Neuronal stem cell (in vitro differentiated cells): ENCODE measurements around the gene EPHA6.

ENCODE experiments used
- DNase-seq: peaks from one replicate; pipeline ENCODE4 v3.0.0-alpha.2; 2013; ENCODE audit warnings: low spot score
- H2AFZ ChIP-seq: one replicate; pipeline ENCODE4 v1.6.1; 2013; ENCODE audit warnings: mild to moderate bottlenecking, low read length, inconsistent platforms
- H2AK5ac ChIP-seq: 2 replicates; pipeline ENCODE4 v1.6.1; 2013; ENCODE audit warnings: low read depth, mild to moderate bottlenecking, inconsistent platforms, low read length, moderate library complexity, mixed read lengths
- H2BK120ac ChIP-seq: 2 replicates; pipeline ENCODE4 v1.6.1; 2013; ENCODE audit warnings: low read depth, mild to moderate bottlenecking, inconsistent platforms, low read length, moderate library complexity, mixed read lengths
- H2BK12ac ChIP-seq: one replicate; pipeline ENCODE4 v1.6.1; 2013; ENCODE audit warnings: low read length, inconsistent platforms
- H2BK15ac ChIP-seq: 2 replicates; pipeline ENCODE4 v1.6.1; 2013; ENCODE audit warnings: mild to moderate bottlenecking, low read length, inconsistent platforms, mixed read lengths
- H2BK5ac ChIP-seq: one replicate; pipeline ENCODE4 v1.6.1; 2013; ENCODE audit warnings: inconsistent platforms, mild to moderate bottlenecking, low read length, moderate library complexity
- H3K14ac ChIP-seq: one replicate; pipeline ENCODE4 v1.6.1; 2013; ENCODE audit warnings: low read length, inconsistent platforms
- H3K18ac ChIP-seq: 2 replicates; pipeline ENCODE4 v1.6.1; 2013; ENCODE audit warnings: low read length, inconsistent platforms
- H3K23ac ChIP-seq: 2 replicates; pipeline ENCODE4 v1.6.1; 2013; ENCODE audit warnings: low read depth, mild to moderate bottlenecking, mixed read lengths, low read length, inconsistent platforms; ENCODE audit not compliant: poor library complexity
- H3K27ac ChIP-seq: replicated peaks from 3 replicates; pipeline ENCODE4 v1.5.1; 2013; ENCODE audit warnings: low read length, inconsistent platforms
- H3K27me3 ChIP-seq, 3 experiments: 2 replicates each; pipeline ENCODE4 v1.6.1; 2013; ENCODE audit warnings: low read length in 3 of 3, mild to moderate bottlenecking in 2 of 3, inconsistent platforms in 1 of 3, low read depth in 1 of 3, mixed read lengths in 1 of 3, moderate library complexity in 1 of 3; ENCODE audit not compliant: control insufficient read depth in 3 of 3, insufficient read depth in 3 of 3
- H3K36me3 ChIP-seq, 2 donors: replicated peaks in 1 of 2; 2 replicates each; pipeline ENCODE4 v1.6.1; 2013; ENCODE audit warnings: low read length in 2 of 2; ENCODE audit not compliant: control insufficient read depth in 2 of 2, insufficient read depth in 2 of 2
- H3K4ac ChIP-seq: 2 replicates; pipeline ENCODE4 v1.6.1; 2013; ENCODE audit warnings: inconsistent platforms, mild to moderate bottlenecking, low read length, moderate library complexity
- H3K4me1 ChIP-seq, 2 donors: 1 replicate in 1 of 2; 2 replicates in 1 of 2; pipeline ENCODE4 v1.6.1; 2013; ENCODE audit warnings: low read length in 2 of 2, low read depth in 1 of 2; ENCODE audit not compliant: control insufficient read depth in 2 of 2, insufficient read depth in 1 of 2
- H3K4me2 ChIP-seq: one replicate; pipeline ENCODE4 v1.6.1; 2013; ENCODE audit warnings: mild to moderate bottlenecking, low read length, inconsistent platforms; ENCODE audit not compliant: insufficient read depth, poor library complexity, severe bottlenecking
- H3K4me3 ChIP-seq, 2 donors: 2 replicates each; pipeline ENCODE4 v1.5.1; 2013; ENCODE audit warnings: low read length in 2 of 2, mild to moderate bottlenecking in 2 of 2, inconsistent platforms in 1 of 2, moderate library complexity in 1 of 2
- H3K79me1 ChIP-seq: one replicate; pipeline ENCODE4 v1.6.1; 2013; ENCODE audit warnings: low read depth, mild to moderate bottlenecking, inconsistent platforms, low read length, moderate library complexity
- H3K9ac ChIP-seq: one replicate; pipeline ENCODE4 v1.6.1; 2013; ENCODE audit warnings: mild to moderate bottlenecking, low read depth, low read length, inconsistent platforms; ENCODE audit not compliant: poor library complexity
- H3K9me3 ChIP-seq, 2 donors: replicated peaks in 1 of 2; 2 replicates each; pipeline versions ENCODE3 to v1.6.1; 2013; ENCODE audit warnings: low read length in 2 of 2, mild to moderate bottlenecking in 2 of 2, inconsistent platforms in 1 of 2, low read depth in 1 of 2, mixed read lengths in 1 of 2, moderate library complexity in 1 of 2; ENCODE audit not compliant: control insufficient read depth in 2 of 2, insufficient read depth in 1 of 2
- H4K8ac ChIP-seq: one replicate; pipeline ENCODE4 v1.6.1; 2013; ENCODE audit warnings: low read depth, mild to moderate bottlenecking, inconsistent platforms, low read length, moderate library complexity
- H4K91ac ChIP-seq: one replicate; pipeline ENCODE4 v1.6.1; 2013; ENCODE audit warnings: low read length, low read depth, mild to moderate bottlenecking, inconsistent platforms; ENCODE audit not compliant: poor library complexity
- WGBS, 2 donors: extraction: QIAGEN DNeasy Blood & Tissue Kit; methylation state at CpG; one replicate each; pipeline ENCODE4 v1.1.7; 2013; ENCODE audit warnings: missing lambda C conversion rate in 2 of 2, mixed read lengths in 1 of 2; ENCODE audit not compliant: insufficient read length in 2 of 2, insufficient replicate concordance in 1 of 2; ENCODE audit errors: extremely low coverage in 2 of 2; 5-methylcytosine and 5-hydroxymethylcytosine counted together

The EPHA6 gene

GRCh38 chr3:97713634-97714033 lies 899.2 kb downstream of the EPHA6 start:
- Histone ChIP-seq H2AK5ac (no peak overlapping the region), H3K4me2 (no peak overlapping the region), H4K91ac (no peak overlapping the region), H3K27me3 (no peaks in the 10 kb centered on the region), H3K23ac (no peak overlapping the region), H3K9me3 (peaks cover 0 to 3% of the 10 kb centered on the region in 2 donors), H3K79me1 (no peaks in the 10 kb centered on the region), H3K4me1 (peaks cover 0 to 4% of the 10 kb centered on the region in 2 donors), H3K18ac (no peak overlapping the region), H2BK120ac (no peak overlapping the region), H3K14ac (no peak overlapping the region), H2BK15ac (no peak overlapping the region), H3K9ac (no peak overlapping the region), H3K27ac (no peak overlapping the region), H3K4ac (no peak overlapping the region), H4K8ac (no peak overlapping the region), H3K36me3 (no peaks in the 10 kb centered on the region), H3K4me3 (no peak overlapping the region), H2BK5ac (no peak overlapping the region), H2AFZ (no peak overlapping the region), H2BK12ac (no peak overlapping the region)
- DNase-seq, result no peak
- WGBS, 2 donors, result no CpG with 5 or more reads among the region's 1 CpG

- H3K4me3 ChIP-seq, result no peak overlapping the region
- H2BK12ac ChIP-seq, result no peak overlapping the region
- H4K91ac ChIP-seq, result no peak overlapping the region
- H3K18ac ChIP-seq, result no peak overlapping the region
- no peak overlapping the region for H3K9ac ChIP-seq
- no peak overlapping the region for H3K27ac ChIP-seq
- H2BK5ac ChIP-seq, result no peak overlapping the region
- peak; percentile 57 for DNase-seq
- H3K36me3 ChIP-seq, result no peaks in the 10 kb centered on the region
- H3K4me2 ChIP-seq, result no peak overlapping the region
- H3K4ac ChIP-seq, result no peak overlapping the region
- no peak overlapping the region for H2BK120ac ChIP-seq
- H3K9me3 ChIP-seq, result no peaks in the 10 kb centered on the region
- H3K27me3 ChIP-seq, result no peaks in the 10 kb centered on the region
- no peak overlapping the region for H3K23ac ChIP-seq
- no peak overlapping the region for H2AK5ac ChIP-seq
- no CpG with 5 or more reads among the region's 7 CpGs for WGBS, 2 donors
- no peaks in the 10 kb centered on the region for H3K79me1 ChIP-seq
- H2AFZ ChIP-seq, result no peak overlapping the region
- no peak overlapping the region for H4K8ac ChIP-seq
- H2BK15ac ChIP-seq, result no peak overlapping the region
- no peaks in the 10 kb centered on the region for H3K4me1 ChIP-seq
- H3K14ac ChIP-seq, result no peak overlapping the region
Measured at GRCh38 chr3:97719156-97719821, 904.9 kb downstream of the EPHA6 start.

GRCh38 chr3:97720417-97720816 lies 906.0 kb downstream of the EPHA6 start:
- H3K27ac ChIP-seq, result no peak overlapping the region
- no peak overlapping the region for H4K8ac ChIP-seq
- H3K4me3 ChIP-seq, result no peak overlapping the region
- no peak overlapping the region for H3K4ac ChIP-seq
- H4K91ac ChIP-seq, result no peak overlapping the region
- H3K36me3 ChIP-seq, result no peaks in the 10 kb centered on the region
- no peak overlapping the region for H2BK5ac ChIP-seq
- no peak overlapping the region for H3K9ac ChIP-seq
- no peak overlapping the region for H2AFZ ChIP-seq
- H2AK5ac ChIP-seq, result no peak overlapping the region
- no CpG with 5 or more reads among the region's 2 CpGs for WGBS, 2 donors
- no peak overlapping the region for H3K18ac ChIP-seq
- no peak for DNase-seq
- H3K23ac ChIP-seq, result no peak overlapping the region
- H2BK120ac ChIP-seq, result no peak overlapping the region
- no peak overlapping the region for H2BK12ac ChIP-seq
- no peaks in the 10 kb centered on the region for H3K27me3 ChIP-seq
- H3K14ac ChIP-seq, result no peak overlapping the region
- H3K79me1 ChIP-seq, result no peaks in the 10 kb centered on the region
- no peaks in the 10 kb centered on the region for H3K4me1 ChIP-seq
- no peak overlapping the region for H2BK15ac ChIP-seq
- no peaks in the 10 kb centered on the region for H3K9me3 ChIP-seq
- no peak overlapping the region for H3K4me2 ChIP-seq

GRCh38 chr3:97721446-97721845 lies 907.1 kb downstream of the EPHA6 start:
- WGBS, 2 donors, result no CpG with 5 or more reads among the region's 2 CpGs
- H2BK15ac ChIP-seq, result no peak overlapping the region
- no peak overlapping the region for H3K14ac ChIP-seq
- no peak overlapping the region for H3K4me3 ChIP-seq
- H3K27me3 ChIP-seq, result no peaks in the 10 kb centered on the region
- no peak overlapping the region for H4K91ac ChIP-seq
- H2BK5ac ChIP-seq, result no peak overlapping the region
- no peak overlapping the region for H3K4me2 ChIP-seq
- H3K36me3 ChIP-seq, result no peaks in the 10 kb centered on the region
- no peak overlapping the region for H2AK5ac ChIP-seq
- no peak overlapping the region for H3K4ac ChIP-seq
- no peak overlapping the region for H3K18ac ChIP-seq
- no peaks in the 10 kb centered on the region for H3K79me1 ChIP-seq
- H4K8ac ChIP-seq, result no peak overlapping the region
- no peak overlapping the region for H2BK12ac ChIP-seq
- H2AFZ ChIP-seq, result no peak overlapping the region
- no peak overlapping the region for H3K9ac ChIP-seq
- no peaks in the 10 kb centered on the region for H3K4me1 ChIP-seq
- H3K9me3 ChIP-seq, result no peaks in the 10 kb centered on the region
- H3K27ac ChIP-seq, result no peak overlapping the region
- H2BK120ac ChIP-seq, result no peak overlapping the region
- no peak overlapping the region for H3K23ac ChIP-seq
- no peak for DNase-seq
